ENCODE data around the gene TULP4.

GRCh38 chr6:158329531-158329930 lies 17.3 kb downstream of the TULP4 start:
- no peak for TF ChIP-seq TEAD4 (IDR thresholded peaks at IDR 0.05; ENCODE audit: low read depth, low read length)
- no peak for TF ChIP-seq CTCF (IDR thresholded peaks at IDR 0.05; ENCODE audit: control extremely low read depth in 1 of 3, insufficient read depth in 1 of 3, low read depth in 1 of 3, low read length in 3 of 3)
- no peak for TF ChIP-seq JUND (IDR thresholded peaks at IDR 0.05; ENCODE audit: low read length)
- TF ChIP-seq POLR2AphosphoS5 (IDR thresholded peaks at IDR 0.05; ENCODE audit: low read depth, low read length) = no peak
- TF ChIP-seq RFX5 (IDR thresholded peaks at IDR 0.05; ENCODE audit: borderline replicate concordance, low read depth, low read length) = no peak
- no peak for TF ChIP-seq POLR2A (IDR thresholded peaks at IDR 0.05; ENCODE audit: control extremely low read depth in 1 of 2, low read depth in 2 of 2, low read length in 2 of 2)
